ENCODE measurements around the gene S100A4. TPM values are rescaled to one million over a fixed set of nuclear protein-coding genes. Genes with fewer than 3 reads are reported as not detected.

The S100A4 gene
- total RNA-seq, 1 donor from 2014 or later = 66.8 TPM

DNA sequence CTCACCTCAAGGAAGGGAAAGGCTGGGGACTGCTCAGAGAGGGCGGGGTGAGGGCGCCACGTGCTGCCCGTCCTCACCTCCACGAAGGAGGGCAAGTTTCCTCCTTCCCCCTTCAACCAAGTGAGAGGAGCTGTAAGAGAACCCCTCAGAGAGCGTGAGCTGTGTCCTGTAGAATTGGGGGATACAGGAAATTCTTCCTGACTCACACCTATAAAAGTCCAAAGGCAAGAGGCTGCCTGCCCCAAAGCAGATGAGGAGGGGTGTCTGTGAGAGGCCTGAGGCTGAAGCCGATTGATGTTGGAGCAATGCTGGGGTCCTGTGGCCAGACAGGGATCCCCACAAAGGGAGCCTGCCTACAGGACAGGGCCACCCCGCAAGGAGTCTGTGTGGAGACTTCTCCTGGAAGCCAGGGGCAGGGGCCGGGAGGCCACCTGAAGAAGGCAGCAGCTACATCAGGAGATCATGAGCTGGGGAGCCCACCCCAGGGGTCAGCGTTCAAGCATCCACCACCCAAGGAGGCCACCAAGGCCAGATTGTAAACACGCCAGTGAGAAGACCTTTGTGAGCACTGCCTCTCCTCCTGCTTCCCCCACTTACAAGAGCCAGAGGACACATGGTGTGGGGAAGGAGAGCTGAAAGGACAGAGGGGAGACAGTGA, 37.6 kb downstream of the S100A4 start:
- DNase-seq (ENCODE audit: low spot score) = no peak

DNA sequence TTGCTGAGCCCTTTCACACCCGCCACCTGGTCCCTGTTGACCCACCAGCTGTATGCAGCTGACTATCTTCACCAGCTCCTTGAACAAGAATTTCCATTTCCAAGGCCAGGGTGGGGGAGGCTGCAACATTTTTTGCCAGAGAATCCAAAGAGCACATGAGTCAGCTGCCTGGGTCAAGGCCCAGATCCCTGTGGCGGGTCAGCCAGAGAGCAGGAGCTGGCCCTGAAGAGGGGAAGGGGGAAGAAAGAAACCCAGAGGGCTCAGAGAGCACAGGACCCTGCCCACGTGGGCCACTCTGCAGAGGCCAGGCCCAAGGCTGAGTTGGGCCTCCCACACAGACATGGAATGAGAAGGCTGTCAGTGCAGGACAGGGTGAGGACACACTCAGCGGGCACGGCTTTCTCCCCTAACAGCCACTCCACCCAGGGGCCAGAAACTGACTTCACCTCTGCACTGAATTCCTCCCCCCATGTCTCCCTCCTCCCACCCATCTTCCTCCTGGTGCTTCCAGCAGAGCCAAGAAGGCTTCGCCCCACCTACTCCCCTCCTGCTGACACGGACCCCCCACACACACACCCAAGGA, 38.7 kb downstream of the S100A4 start:
- peak; percentile 87 for DNase-seq (ENCODE audit: low spot score)

DNA sequence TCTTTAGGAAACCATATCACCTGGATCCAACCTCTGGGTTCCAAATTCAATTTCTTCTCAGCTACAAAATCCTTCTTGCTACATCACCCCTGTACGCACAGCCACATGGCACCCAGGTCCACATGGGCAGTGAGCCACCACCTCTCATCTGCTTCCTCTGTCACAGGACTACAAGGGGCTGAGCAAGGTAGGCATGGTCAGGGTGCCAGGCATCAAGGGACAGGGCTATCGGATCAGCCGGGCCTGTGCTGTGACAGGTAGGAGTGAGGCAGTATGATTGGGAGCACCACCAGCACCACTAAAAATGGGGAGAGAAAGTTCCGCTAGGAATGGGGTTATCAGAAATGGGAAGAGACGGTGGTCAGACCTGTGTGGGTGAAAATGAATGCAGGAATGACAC, 39.2 kb downstream of the S100A4 start:
- no peak for DNase-seq (ENCODE audit: low spot score)

DNA sequence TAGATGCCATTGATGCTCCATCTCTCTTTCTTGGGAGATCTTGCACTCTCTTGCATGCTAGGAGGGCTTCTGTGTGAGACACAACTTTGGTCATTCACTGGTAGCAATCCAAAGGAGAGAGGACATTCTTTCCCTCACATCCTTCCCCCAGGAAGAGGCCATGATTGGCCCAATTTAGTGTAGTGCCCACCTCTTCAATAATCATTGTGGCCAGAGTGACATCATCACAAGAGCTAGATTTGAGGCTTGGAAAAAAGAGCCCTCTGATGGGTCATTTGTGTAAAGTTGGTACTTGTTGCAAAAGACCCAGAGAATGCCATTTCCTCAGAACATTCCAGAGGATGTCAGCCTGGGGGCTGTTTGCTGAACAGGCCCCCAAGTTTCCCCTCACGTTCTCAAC, 40.0 kb downstream of the S100A4 start:
- no peak for DNase-seq (ENCODE audit: low spot score)

DNA sequence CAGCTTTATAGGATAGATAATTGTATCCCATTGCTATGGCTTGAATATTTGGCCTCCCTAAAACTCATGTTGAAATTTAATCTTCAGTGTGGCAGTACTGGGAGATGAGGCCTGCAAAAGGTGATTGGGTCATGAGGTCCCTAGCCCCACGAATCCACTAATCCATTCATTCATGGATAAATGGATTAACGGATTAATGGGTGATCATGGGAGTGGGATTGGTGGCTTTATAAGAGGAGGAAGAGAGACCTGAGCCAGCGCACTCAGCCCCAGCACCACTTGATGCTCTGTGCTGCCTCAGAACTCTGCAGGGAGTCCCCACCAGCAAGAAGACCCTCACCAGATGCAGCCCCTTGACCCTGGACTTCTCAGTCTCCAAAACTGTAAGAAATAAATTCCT, 41.8 kb downstream of the S100A4 start:
- DNase-seq (ENCODE audit: low spot score) = no peak

DNA sequence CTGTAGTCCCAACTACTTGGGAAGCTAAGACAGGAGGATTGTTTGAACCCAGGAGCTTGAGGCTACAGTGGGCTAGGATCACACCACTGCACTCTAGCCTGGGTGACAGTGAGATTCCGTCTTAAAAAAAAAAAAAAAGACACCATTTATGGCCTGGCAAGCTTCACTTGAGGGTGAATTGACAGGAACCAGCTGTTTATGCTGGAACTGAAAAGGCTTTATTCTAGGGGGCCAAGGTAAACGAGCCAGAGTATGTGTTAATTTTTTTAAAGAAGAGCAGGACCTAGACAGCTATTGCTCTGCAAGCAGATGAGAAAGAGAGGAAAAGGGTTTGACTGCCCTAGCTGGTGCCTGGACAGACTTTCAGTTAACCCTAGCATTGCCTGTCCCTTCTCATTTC, 46.9 kb downstream of the S100A4 start:
- DNase-seq (ENCODE audit: low spot score) = no peak

DNA sequence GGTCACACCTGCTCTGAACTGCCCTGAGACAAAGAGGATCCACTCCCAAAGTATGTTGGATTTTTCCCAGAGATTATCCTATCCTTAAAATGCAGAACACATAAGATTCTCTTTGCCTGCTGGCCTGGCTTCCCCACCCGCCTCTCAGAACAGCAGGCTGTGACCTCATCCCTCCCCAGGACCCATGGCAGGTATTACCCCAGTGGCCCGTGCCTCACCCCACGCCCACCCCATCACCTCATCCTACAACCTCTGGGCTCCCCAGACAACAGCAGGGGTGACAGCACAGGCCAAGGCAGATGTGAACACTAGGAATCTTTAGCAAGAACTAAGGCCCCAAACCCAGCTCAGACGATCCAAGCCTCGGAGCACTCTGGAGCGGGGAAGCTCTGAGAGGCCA, 50.1 kb downstream of the S100A4 start:
- DNase-seq (ENCODE audit: low spot score) = no peak

DNA sequence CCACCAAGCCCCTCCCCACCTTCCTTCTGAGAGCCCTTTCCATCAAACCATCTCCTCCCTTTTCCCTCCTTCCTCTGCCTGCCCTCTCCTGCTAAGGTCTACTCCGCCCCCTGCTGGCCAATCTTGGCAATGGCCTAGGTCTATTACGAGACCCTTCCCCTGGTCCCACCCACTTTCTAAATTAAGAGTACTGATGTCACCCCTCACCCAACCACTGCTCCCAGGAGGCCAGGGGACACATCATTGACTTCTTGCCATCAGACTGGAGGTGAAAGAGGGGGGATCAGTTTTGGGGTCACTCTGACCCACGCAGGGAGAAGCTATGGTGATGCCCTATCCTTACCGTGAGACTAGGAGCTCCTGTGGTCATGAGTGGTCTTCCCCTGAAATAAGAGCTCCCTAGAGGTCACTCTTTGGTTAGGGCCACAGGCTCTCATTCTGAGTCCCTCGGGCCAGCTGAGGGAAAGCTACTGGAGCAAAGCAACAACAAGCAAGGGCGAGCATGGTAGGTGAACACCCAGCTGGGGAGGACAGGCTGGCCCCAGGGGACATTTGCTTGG, 50.5 kb downstream of the S100A4 start:
- peak; percentile 38 for DNase-seq (ENCODE audit: low spot score)

Other genes with a start within 250 kb of the S100A4 start
- gene PGLYRP3, start 232.9 kb downstream of the S100A4 start, total RNA-seq = not detected
- gene PGLYRP4, start 197.0 kb downstream of the S100A4 start, total RNA-seq = not detected
- gene S100A9, start 188.0 kb downstream of the S100A4 start, total RNA-seq = 19.1 TPM
- gene S100A12, start 170.2 kb downstream of the S100A4 start, total RNA-seq = 0.75 TPM
- gene S100A8, start 154.7 kb downstream of the S100A4 start, total RNA-seq = 7.0 TPM
- gene S100A7A, start 129.3 kb downstream of the S100A4 start, total RNA-seq = not detected
- gene S100A7, start 85.2 kb downstream of the S100A4 start, total RNA-seq = not detected
- gene S100A6, start 9.8 kb downstream of the S100A4 start, total RNA-seq = 824 TPM
- not detected for gene S100A5, start 4.9 kb downstream of the S100A4 start, total RNA-seq
- not detected for gene S100A3, start 3.5 kb upstream of the S100A4 start, total RNA-seq
- 1.4 TPM for gene S100A2, start 20.0 kb upstream of the S100A4 start, total RNA-seq
- 86.7 TPM for gene S100A16, start 67.3 kb upstream of the S100A4 start, total RNA-seq
- gene S100A14, start 70.5 kb upstream of the S100A4 start, total RNA-seq = 56.9 TPM
- 64.7 TPM for gene S100A13, start 81.7 kb upstream of the S100A4 start, total RNA-seq
- gene S100A1, start 82.6 kb upstream of the S100A4 start, total RNA-seq = 3.3 TPM
- gene CHTOP, start 88.3 kb upstream of the S100A4 start, total RNA-seq = 69.4 TPM
- gene SNAPIN, start 112.9 kb upstream of the S100A4 start, total RNA-seq = 38.8 TPM
- gene ILF2, start 125.2 kb upstream of the S100A4 start, total RNA-seq = 87.6 TPM
- gene NPR1, start 132.9 kb upstream of the S100A4 start, total RNA-seq = 8.8 TPM
- gene INTS3, start 182.2 kb upstream of the S100A4 start, total RNA-seq = 72.9 TPM
- gene SLC27A3, start 229.6 kb upstream of the S100A4 start, total RNA-seq = 22.1 TPM